ENCODE results near the gene S100A14. TPM values are rescaled to one million over a fixed set of nuclear protein-coding genes. Genes with fewer than 3 reads are reported as not detected.

The S100A14 gene
- polyA plus RNA-seq (2013, experiment 1 of 2), result 2.4 TPM
- polyA plus RNA-seq (2013, experiment 2 of 2), result 2.6 TPM

DNA sequence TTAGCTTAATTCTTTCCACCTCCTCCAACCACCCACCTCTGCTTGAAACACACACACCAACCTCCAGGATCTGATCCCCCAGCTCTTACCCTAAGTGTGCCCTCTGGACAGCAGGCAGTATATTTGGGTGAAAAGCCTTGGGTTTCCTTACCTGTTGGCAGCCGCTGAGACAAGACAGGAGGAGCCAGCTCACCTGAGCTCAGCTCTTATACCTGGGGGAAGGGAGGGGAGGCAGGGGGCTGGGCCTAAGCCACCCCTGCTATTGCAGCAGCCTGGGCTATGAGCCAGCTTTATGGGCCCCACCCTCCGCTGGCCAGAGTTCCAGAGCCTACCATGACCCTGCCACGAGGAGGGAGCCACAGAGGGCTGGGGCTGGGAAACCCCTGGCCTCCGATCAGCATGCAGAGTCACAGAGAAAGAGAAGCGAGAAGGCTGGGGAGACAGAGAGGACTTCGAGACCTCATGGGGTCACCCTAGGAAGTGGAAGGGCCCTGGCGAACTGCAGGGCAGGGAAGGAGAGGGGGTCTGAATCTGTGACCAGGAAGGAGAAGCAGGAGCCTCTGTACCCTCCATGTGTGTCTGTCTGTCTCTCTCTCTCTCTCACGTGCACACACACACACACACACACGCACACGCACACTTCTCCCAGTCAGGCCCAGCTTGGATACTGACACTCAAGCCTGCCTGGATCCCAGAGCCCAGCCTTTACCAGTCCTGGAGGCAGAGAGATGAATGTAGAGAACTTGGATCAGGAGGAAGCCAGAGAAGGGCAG lies at the start of gene S100A14:
S100A14 (minus strand) TSS at position 182 of the 773 bp plus-strand sequence. CDS start 467 bp downstream, outside the sequence.
- H2BK120ac ChIP-seq (ENCODE audit: low read depth, low read length), result no peak within 1 kb of the TSS
- peak within 1 kb of the TSS; percentile 44 for H3K9ac ChIP-seq (ENCODE audit: low read length)
- H3K4me1 ChIP-seq (ENCODE audit: control insufficient read depth, low read depth, low read length), result peaks cover 3% of the 10 kb centered on the region
- no peak within 1 kb of the TSS for H3K4me2 ChIP-seq (ENCODE audit: low read length)
- WGBS (ENCODE audit: extremely low coverage, insufficient coverage, low lambda C conversion rate), result no CpG with 5 or more reads among the region's 10 CpGs
- H3K27me3 ChIP-seq (ENCODE audit: insufficient read depth, low read length, poor library complexity), result no peaks in the 10 kb centered on the region
- no peak within 1 kb of the TSS for H2BK5ac ChIP-seq (ENCODE audit: low read length)
- no peaks in the 10 kb centered on the region for H3K79me1 ChIP-seq (ENCODE audit: low read length)
- H3K79me2 ChIP-seq (ENCODE audit: control insufficient read depth, insufficient read depth, low read length), result no peaks in the 10 kb centered on the region
- peak within 1 kb of the TSS; percentile 69 for H2AK5ac ChIP-seq (ENCODE audit: low read length)
- H3K4me3 ChIP-seq (ENCODE audit: low read length), result no peak within 1 kb of the TSS
- no peaks in the 10 kb centered on the region for H3K36me3 ChIP-seq (ENCODE audit: control insufficient read depth, insufficient read depth, low read length)
- no peak within 1 kb of the TSS for H3K27ac ChIP-seq (ENCODE audit: low read depth, low read length)
- H3K56ac ChIP-seq (ENCODE audit: low read length), result peak within 1 kb of the TSS; percentile 76
- no peak within 1 kb of the TSS for H4K5ac ChIP-seq (ENCODE audit: low read length)
- no peak within 1 kb of the TSS for H3K23ac ChIP-seq (ENCODE audit: low read length)
- H3K4ac ChIP-seq (ENCODE audit: low read depth, low read length), result no peak within 1 kb of the TSS
- H4K8ac ChIP-seq (ENCODE audit: low read depth, low read length), result no peak within 1 kb of the TSS
- DNase-seq, result peak; percentile 40
- H3K18ac ChIP-seq (ENCODE audit: low read length), result no peak within 1 kb of the TSS
- H2BK15ac ChIP-seq (replicated peaks; ENCODE audit: low read depth), result no peak within 1 kb of the TSS

DNA sequence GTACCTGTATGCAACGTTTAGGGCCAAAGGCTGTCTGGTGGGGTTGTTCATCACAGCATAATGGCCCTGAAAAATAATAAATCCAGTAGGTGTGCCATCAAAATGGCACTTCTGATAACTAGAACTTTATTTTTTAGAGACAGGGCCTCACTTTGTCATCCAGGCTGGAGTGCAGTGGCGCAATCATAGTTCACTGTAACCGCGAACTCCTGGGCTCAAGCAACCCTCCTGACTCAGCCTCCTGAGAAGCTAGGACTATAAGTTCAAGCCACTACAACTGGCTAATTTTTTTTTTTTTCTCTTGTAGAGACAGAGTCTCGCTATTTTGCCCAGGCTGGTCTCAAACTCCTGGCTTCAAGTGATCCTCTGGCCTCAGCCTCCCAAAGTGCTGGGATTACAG lies 47.1 kb upstream of the S100A14 start:
- Histone ChIP-seq H3K79me2 (ENCODE audit: control insufficient read depth, insufficient read depth, low read length) (peaks cover 9% of the 10 kb centered on the region), H2BK15ac (replicated peaks; ENCODE audit: low read depth) (no peak overlapping the region), H3K36me3 (ENCODE audit: control insufficient read depth, insufficient read depth, low read length) (peaks cover 24% of the 10 kb centered on the region), H4K8ac (ENCODE audit: low read depth, low read length) (no peak overlapping the region), H3K56ac (ENCODE audit: low read length) (no peak overlapping the region), H3K18ac (ENCODE audit: low read length) (no peak overlapping the region), H3K79me1 (ENCODE audit: low read length) (peaks cover 8% of the 10 kb centered on the region), H3K4me3 (ENCODE audit: low read length) (no peak overlapping the region), H2BK5ac (ENCODE audit: low read length) (no peak overlapping the region), H3K27me3 (ENCODE audit: insufficient read depth, low read length, poor library complexity) (no peaks in the 10 kb centered on the region), H4K5ac (ENCODE audit: low read length) (no peak overlapping the region), H3K4ac (ENCODE audit: low read depth, low read length) (no peak overlapping the region), H3K4me2 (ENCODE audit: low read length) (no peak overlapping the region), H3K27ac (ENCODE audit: low read depth, low read length) (no peak overlapping the region), H2BK120ac (ENCODE audit: low read depth, low read length) (no peak overlapping the region), H2AK5ac (ENCODE audit: low read length) (no peak overlapping the region), H3K23ac (ENCODE audit: low read length) (no peak overlapping the region), H3K4me1 (ENCODE audit: control insufficient read depth, low read depth, low read length) (peaks cover 3% of the 10 kb centered on the region), H3K9ac (ENCODE audit: low read length) (no peak overlapping the region)
- WGBS (ENCODE audit: extremely low coverage, insufficient coverage, low lambda C conversion rate), result no CpG with 5 or more reads among the region's 5 CpGs
- DNase-seq, result no peak

DNA sequence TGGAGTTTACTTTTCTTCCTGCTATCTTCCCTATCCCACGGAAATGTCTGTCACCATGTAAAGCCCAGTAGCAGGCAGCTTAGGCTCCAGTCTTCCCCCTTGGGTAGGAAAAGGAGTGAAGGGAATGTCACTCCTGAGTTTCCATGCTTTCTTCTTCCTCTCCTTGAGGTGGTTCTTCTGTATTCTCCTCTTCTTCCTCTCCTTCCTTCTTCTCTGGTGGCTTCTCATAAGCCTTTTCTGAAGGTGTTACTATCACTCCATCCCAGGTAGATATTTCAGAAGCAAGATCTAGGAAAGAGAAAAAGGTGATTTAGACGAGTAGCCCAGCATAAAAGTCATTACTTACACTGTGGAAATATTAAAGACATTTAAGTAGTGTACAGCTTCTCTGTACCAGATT lies 46.1 kb upstream of the S100A14 start:
- no peak for DNase-seq
- Histone ChIP-seq H2AK5ac (ENCODE audit: low read length) (no peak overlapping the region), H2BK15ac (replicated peaks; ENCODE audit: low read depth) (no peak overlapping the region), H3K36me3 (ENCODE audit: control insufficient read depth, insufficient read depth, low read length) (peaks cover 20% of the 10 kb centered on the region), H2BK120ac (ENCODE audit: low read depth, low read length) (no peak overlapping the region), H3K27ac (ENCODE audit: low read depth, low read length) (no peak overlapping the region), H4K8ac (ENCODE audit: low read depth, low read length) (no peak overlapping the region), H3K18ac (ENCODE audit: low read length) (no peak overlapping the region), H3K4me3 (ENCODE audit: low read length) (no peak overlapping the region), H3K27me3 (ENCODE audit: insufficient read depth, low read length, poor library complexity) (no peaks in the 10 kb centered on the region), H2BK5ac (ENCODE audit: low read length) (no peak overlapping the region), H4K5ac (ENCODE audit: low read length) (no peak overlapping the region), H3K56ac (ENCODE audit: low read length) (no peak overlapping the region), H3K4me2 (ENCODE audit: low read length) (no peak overlapping the region), H3K79me2 (ENCODE audit: control insufficient read depth, insufficient read depth, low read length) (peaks cover 5% of the 10 kb centered on the region), H3K4ac (ENCODE audit: low read depth, low read length) (no peak overlapping the region), H3K23ac (ENCODE audit: low read length) (no peak overlapping the region), H3K4me1 (ENCODE audit: control insufficient read depth, low read depth, low read length) (peaks cover 3% of the 10 kb centered on the region), H3K79me1 (ENCODE audit: low read length) (peaks cover 6% of the 10 kb centered on the region), H3K9ac (ENCODE audit: low read length) (no peak overlapping the region)
- no CpG with 5 or more reads among the region's 2 CpGs for WGBS (ENCODE audit: extremely low coverage, insufficient coverage, low lambda C conversion rate)

DNA sequence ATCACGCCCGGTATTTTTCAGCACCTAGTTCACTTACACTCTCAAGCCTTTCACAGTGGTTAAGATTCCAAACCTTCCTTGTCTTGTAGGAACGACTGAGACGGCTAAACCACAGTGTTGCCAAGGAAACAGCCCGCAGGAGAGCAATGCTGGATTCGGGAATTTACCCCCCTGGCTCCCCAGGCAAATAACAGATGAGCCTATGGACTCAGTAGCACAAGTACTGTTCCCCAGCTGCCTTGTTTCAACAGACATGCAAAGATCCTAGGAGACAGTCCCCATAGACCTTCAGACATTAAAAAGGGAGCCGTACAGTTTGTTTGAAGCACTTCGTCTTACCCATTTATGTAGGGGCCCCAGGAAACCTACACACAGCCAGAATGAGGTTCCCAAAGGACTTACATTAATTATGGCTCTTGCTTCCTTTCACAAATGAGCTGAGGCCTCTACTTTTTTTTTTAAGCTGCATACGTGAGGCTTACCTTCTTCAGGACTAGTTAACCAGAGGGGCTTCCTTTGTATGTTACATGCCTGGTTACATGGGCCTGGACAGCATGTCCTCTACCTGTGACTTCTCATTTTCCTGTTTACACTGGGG lies 45.1 kb upstream of the S100A14 start:
- Histone ChIP-seq H3K79me1 (ENCODE audit: low read length) (peaks cover 4% of the 10 kb centered on the region), H2AK5ac (ENCODE audit: low read length) (no peak overlapping the region), H4K5ac (ENCODE audit: low read length) (no peak overlapping the region), H3K79me2 (ENCODE audit: control insufficient read depth, insufficient read depth, low read length) (peaks cover 4% of the 10 kb centered on the region), H3K9ac (ENCODE audit: low read length) (no peak overlapping the region), H3K4me3 (ENCODE audit: low read length) (no peak overlapping the region), H3K23ac (ENCODE audit: low read length) (no peak overlapping the region), H3K56ac (ENCODE audit: low read length) (no peak overlapping the region), H3K27me3 (ENCODE audit: insufficient read depth, low read length, poor library complexity) (no peaks in the 10 kb centered on the region), H3K4me1 (ENCODE audit: control insufficient read depth, low read depth, low read length) (peaks cover 3% of the 10 kb centered on the region), H3K4me2 (ENCODE audit: low read length) (no peak overlapping the region), H2BK120ac (ENCODE audit: low read depth, low read length) (no peak overlapping the region), H2BK15ac (replicated peaks; ENCODE audit: low read depth) (no peak overlapping the region), H3K4ac (ENCODE audit: low read depth, low read length) (no peak overlapping the region), H3K27ac (ENCODE audit: low read depth, low read length) (no peak overlapping the region), H3K36me3 (ENCODE audit: control insufficient read depth, insufficient read depth, low read length) (peaks cover 17% of the 10 kb centered on the region), H4K8ac (ENCODE audit: low read depth, low read length) (no peak overlapping the region), H2BK5ac (ENCODE audit: low read length) (no peak overlapping the region), H3K18ac (ENCODE audit: low read length) (no peak overlapping the region)
- peak; percentile 53 for DNase-seq
- no CpG with 5 or more reads among the region's 9 CpGs for WGBS (ENCODE audit: extremely low coverage, insufficient coverage, low lambda C conversion rate)

DNA sequence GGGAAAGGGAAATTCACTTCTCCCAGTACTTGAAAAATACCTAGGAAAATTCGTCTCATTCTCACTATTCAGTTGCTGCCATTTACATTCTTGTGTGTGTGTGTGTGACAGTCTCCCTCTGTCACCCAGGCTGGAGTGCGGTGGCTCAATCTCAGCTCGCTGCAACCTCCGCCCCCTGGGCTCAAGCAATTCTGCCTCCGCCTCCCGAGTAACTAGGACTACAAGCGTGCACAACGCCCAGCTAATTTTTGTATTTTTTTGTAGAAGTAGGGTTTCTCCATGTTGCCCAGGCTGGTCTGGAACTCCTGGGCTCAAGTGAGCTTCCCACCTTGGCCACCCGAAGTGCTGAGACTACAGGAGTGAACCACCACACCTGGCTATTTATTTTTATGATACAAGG lies 43.5 kb upstream of the S100A14 start:
- Histone ChIP-seq H3K56ac (ENCODE audit: low read length) (no peak overlapping the region), H3K79me1 (ENCODE audit: low read length) (peaks cover 4% of the 10 kb centered on the region), H4K8ac (ENCODE audit: low read depth, low read length) (no peak overlapping the region), H2AK5ac (ENCODE audit: low read length) (no peak overlapping the region), H3K4me2 (ENCODE audit: low read length) (no peak overlapping the region), H2BK120ac (ENCODE audit: low read depth, low read length) (no peak overlapping the region), H3K4me1 (ENCODE audit: control insufficient read depth, low read depth, low read length) (peaks cover 3% of the 10 kb centered on the region), H4K5ac (ENCODE audit: low read length) (no peak overlapping the region), H3K27ac (ENCODE audit: low read depth, low read length) (no peak overlapping the region), H3K36me3 (ENCODE audit: control insufficient read depth, insufficient read depth, low read length) (peaks cover 12% of the 10 kb centered on the region), H2BK5ac (ENCODE audit: low read length) (no peak overlapping the region), H3K79me2 (ENCODE audit: control insufficient read depth, insufficient read depth, low read length) (peaks cover 4% of the 10 kb centered on the region), H3K23ac (ENCODE audit: low read length) (no peak overlapping the region), H3K4ac (ENCODE audit: low read depth, low read length) (no peak overlapping the region), H3K18ac (ENCODE audit: low read length) (no peak overlapping the region), H3K9ac (ENCODE audit: low read length) (no peak overlapping the region), H3K4me3 (ENCODE audit: low read length) (no peak overlapping the region), H3K27me3 (ENCODE audit: insufficient read depth, low read length, poor library complexity) (no peaks in the 10 kb centered on the region), H2BK15ac (replicated peaks; ENCODE audit: low read depth) (no peak overlapping the region)
- DNase-seq, result no peak
- no CpG with 5 or more reads among the region's 9 CpGs for WGBS (ENCODE audit: extremely low coverage, insufficient coverage, low lambda C conversion rate)
